CD4-positive, alpha-beta T cell treated with Interleukin-17A for 1 hour (primary cell): ENCODE data around the gene ATP6AP1.
A peak's percentile ranks its signal among the peaks of the same experiment; 100 is the strongest.
"Not testable (repeated sequence)": the region's sequence is repeated elsewhere in the genome, so short reads cannot be mapped to it uniquely, and the experiment has no call there.

ENCODE experiments used
- DNase-seq: peaks from one replicate; pipeline ENCODE4 v3.0.0-alpha.2; 2020

ATP6AP1 gene

GRCh38 chrX:154399527-154400368 lies 28.7 kb upstream of the ATP6AP1 start:
- peak; percentile 52 for DNase-seq

- DNase-seq = not testable (repeated sequence)
These were observed 28.1 kb upstream of the ATP6AP1 start for GRCh38 chrX:154400369-154400817.

GRCh38 chrX:154401045-154401799 lies 27.3 kb upstream of the ATP6AP1 start:
- peak; percentile 34 for DNase-seq

- no peak for DNase-seq
These were observed 26.4 kb upstream of the ATP6AP1 start for GRCh38 chrX:154401918-154402621.

GRCh38 chrX:154402622-154403127 lies 25.8 kb upstream of the ATP6AP1 start:
- no peak for DNase-seq

- DNase-seq = no peak
These were observed 25.3 kb upstream of the ATP6AP1 start for GRCh38 chrX:154403192-154403591.

- DNase-seq = no peak
These were observed 24.6 kb upstream of the ATP6AP1 start for GRCh38 chrX:154403858-154404257.

GRCh38 chrX:154404625-154405192 lies 23.8 kb upstream of the ATP6AP1 start:
- no peak for DNase-seq

GRCh38 chrX:154408659-154409221 lies 19.7 kb upstream of the ATP6AP1 start:
- no peak for DNase-seq

- no peak for DNase-seq
These were observed 19.1 kb upstream of the ATP6AP1 start, which contains the start of gene DNASE1L1 for GRCh38 chrX:154409222-154409871. Gene DNASE1L1, minus strand, starts transcription at chrX:154409254. Its CDS starts 3,686 bp downstream, at chrX:154405568.

- DNase-seq = peak; percentile 69
These were observed 16.5 kb upstream of the ATP6AP1 start for GRCh38 chrX:154411981-154412340.

GRCh38 chrX:154412468-154412867 lies 16.0 kb upstream of the ATP6AP1 start:
- DNase-seq = peak; percentile 60

GRCh38 chrX:154413142-154413541 lies 15.3 kb upstream of the ATP6AP1 start:
- no peak for DNase-seq

- no peak for DNase-seq
These were observed 11.3 kb upstream of the ATP6AP1 start for GRCh38 chrX:154417157-154417556.

GRCh38 chrX:154419189-154419588 lies 9.3 kb upstream of the ATP6AP1 start:
- DNase-seq = no peak

GRCh38 chrX:154419688-154420401 lies 8.6 kb upstream of the ATP6AP1 start:
- DNase-seq = no peak

GRCh38 chrX:154420402-154420756 lies 8.1 kb upstream of the ATP6AP1 start:
- no peak for DNase-seq

- no peak for DNase-seq
These were observed 1.3 kb upstream of the ATP6AP1 start for GRCh38 chrX:154426916-154427770.

- no peak for DNase-seq
These were observed 1.2 kb downstream of the ATP6AP1 start for GRCh38 chrX:154429711-154430110.

- no peak for DNase-seq
These were observed 2.0 kb downstream of the ATP6AP1 start for GRCh38 chrX:154430479-154430878.
